Measurements from ENCODE around the gene TRIP10.
"Not testable (repeated sequence)": the region's sequence is repeated elsewhere in the genome, so short reads cannot be mapped to it uniquely, and the experiment has no call there.

Gene TRIP10, protein sequence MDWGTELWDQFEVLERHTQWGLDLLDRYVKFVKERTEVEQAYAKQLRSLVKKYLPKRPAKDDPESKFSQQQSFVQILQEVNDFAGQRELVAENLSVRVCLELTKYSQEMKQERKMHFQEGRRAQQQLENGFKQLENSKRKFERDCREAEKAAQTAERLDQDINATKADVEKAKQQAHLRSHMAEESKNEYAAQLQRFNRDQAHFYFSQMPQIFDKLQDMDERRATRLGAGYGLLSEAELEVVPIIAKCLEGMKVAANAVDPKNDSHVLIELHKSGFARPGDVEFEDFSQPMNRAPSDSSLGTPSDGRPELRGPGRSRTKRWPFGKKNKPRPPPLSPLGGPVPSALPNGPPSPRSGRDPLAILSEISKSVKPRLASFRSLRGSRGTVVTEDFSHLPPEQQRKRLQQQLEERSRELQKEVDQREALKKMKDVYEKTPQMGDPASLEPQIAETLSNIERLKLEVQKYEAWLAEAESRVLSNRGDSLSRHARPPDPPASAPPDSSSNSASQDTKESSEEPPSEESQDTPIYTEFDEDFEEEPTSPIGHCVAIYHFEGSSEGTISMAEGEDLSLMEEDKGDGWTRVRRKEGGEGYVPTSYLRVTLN

DNA sequence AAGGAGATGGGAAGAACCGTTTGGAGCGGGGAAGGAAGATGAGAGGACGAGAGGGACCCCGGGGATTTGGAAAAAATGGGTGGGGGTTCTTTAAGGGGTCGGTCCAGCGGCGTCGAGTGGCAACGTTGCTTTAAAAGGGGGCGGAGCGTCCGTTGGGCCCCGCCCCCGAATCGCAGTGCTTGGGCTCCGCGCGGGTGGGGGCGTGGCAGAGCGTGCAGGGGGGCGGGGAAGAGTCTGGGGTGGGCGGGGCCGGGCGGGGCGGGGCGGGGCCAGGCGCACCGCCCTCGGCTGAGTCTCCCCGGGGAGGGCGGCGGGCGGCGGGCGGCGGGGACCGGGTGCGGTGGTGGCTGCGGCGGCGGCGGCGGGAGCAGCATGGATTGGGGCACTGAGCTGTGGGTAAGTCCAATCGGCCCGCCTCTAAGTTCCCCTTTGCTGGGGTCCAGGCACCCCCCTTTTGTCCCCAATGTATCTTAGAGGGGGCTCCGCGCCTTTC lies at the start of gene TRIP10:
TSS of gene TRIP10 (plus strand) at position 291 of the 493 bp plus-strand sequence. CDS start at position 373, 82 bp downstream.
- peak; percentile 62 to 64 for DNase-seq (ENCODE audit: low read depth in 2 of 2, low spot score in 1 of 2)

- no peak for DNase-seq (ENCODE audit: low read depth in 2 of 2, low spot score in 1 of 2)
These were observed 49.2 kb upstream of the TRIP10 start for GRCh38 chr19:6690160-6690885.

DNA sequence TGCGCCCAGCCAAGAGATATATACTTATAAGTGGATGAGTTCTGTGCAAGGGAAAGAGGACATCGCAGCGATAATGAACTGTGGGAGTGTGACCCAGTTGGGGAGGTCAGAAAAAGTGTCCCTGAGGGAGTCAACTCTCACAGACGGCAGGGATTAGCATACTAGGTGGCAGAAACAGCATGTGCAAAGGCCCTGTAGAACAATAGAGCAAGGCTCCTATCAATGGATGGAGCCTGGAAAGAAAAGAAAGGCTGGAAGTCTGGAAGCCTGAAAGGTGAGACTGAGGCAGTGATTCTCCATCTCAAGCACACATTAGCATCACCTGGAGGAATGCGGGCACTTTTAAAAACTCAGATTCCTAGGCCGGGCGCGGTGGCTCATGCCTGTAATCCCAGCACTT lies 48.1 kb upstream of the TRIP10 start:
- no peak for DNase-seq (ENCODE audit: low read depth in 2 of 2, low spot score in 1 of 2)

DNA sequence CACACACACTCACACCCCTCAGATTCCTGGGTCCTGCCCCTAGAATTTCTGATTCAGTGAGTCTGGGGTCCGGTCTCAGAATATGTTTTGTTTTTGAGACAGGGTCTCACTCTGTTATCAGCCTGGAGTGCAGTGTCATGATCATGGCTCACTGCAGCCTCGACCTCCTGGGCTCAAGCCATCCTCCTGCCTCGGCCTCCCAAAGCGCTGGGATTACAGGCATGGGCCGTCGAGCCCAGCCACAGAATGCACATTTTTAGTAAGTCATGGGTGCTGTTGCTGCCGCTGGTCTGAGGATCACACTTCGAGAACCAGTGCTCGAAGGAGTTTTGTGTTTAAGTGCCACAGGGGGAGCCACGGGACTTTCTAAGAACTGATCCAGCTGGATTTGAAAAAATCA lies 47.5 kb upstream of the TRIP10 start:
- no peak for DNase-seq (ENCODE audit: low read depth in 2 of 2, low spot score in 1 of 2)

GRCh38 chr19:6693056-6693471 lies 46.4 kb upstream of the TRIP10 start:
- no peak for DNase-seq (ENCODE audit: low read depth in 2 of 2, low spot score in 1 of 2)

DNA sequence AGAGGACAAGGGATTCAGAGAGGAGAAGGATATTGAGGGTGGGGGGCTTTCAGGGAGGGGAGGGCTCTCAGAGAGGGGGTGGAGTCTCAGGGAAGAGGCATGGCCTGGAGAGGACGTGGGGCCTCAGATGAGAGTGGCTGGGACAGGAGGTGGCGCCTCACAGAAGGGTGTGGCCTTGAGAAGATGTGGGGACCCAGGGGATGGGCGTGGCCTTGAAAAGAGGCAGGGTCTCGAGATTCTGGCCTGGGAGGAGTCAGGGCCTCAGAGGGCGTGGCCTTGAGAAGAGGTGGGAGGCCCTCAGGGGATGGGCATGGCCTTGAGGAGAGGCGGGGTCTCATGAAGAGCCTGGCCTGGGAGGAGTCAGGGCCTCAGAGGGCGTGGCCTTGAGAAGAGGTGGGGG lies 45.8 kb upstream of the TRIP10 start:
- no peak for DNase-seq (ENCODE audit: low read depth in 2 of 2, low spot score in 1 of 2)

DNA sequence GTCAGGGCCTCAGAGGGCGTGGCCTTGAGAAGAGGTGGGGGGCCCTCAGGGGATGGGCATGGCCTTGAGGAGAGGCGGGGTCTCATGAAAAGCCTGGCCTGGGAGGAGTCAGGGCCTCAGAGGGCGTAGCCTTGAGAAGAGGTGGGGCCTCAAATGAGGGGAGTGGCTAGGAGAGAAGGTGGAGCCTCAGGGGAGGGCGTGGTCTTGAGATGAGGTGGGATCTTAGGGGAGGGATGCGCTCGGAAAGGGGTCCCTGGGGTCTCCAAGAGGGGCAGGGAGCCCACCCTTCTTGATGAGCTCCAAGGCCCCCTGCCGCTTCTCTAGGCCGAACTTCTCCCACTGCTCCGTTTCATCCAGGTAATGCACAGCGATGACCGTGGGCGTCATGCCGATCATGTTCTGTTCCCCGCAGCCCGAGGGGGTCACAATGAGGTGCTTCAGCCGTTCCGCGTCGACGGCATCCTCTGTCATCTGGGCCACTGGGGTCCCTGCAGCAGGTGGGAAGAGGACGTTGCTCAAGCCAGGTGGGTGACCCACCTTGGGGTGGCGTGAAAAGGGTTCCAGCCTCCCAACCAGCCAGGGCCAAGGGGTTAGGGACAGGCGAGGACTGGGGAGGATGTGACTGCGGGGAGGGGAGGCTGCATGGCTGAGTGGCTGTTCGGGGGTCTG lies 45.2 kb upstream of the TRIP10 start:
- DNase-seq (ENCODE audit: low read depth in 2 of 2, low spot score in 1 of 2): no peak

- no peak for DNase-seq (ENCODE audit: low read depth in 2 of 2, low spot score in 1 of 2)
These were observed 43.1 kb upstream of the TRIP10 start for GRCh38 chr19:6696239-6696820.

GRCh38 chr19:6697291-6697690 lies 42.2 kb upstream of the TRIP10 start:
- DNase-seq (ENCODE audit: low read depth in 2 of 2, low spot score in 1 of 2): no peak

GRCh38 chr19:6699935-6700334 lies 39.5 kb upstream of the TRIP10 start:
- DNase-seq (ENCODE audit: low read depth in 2 of 2, low spot score in 1 of 2): no peak

- DNase-seq (ENCODE audit: low read depth in 2 of 2, low spot score in 1 of 2): no peak
These were observed 38.7 kb upstream of the TRIP10 start for GRCh38 chr19:6700586-6701316.

GRCh38 chr19:6705931-6706632 lies 33.4 kb upstream of the TRIP10 start:
- no peak for DNase-seq (ENCODE audit: low read depth in 2 of 2, low spot score in 1 of 2)

DNA sequence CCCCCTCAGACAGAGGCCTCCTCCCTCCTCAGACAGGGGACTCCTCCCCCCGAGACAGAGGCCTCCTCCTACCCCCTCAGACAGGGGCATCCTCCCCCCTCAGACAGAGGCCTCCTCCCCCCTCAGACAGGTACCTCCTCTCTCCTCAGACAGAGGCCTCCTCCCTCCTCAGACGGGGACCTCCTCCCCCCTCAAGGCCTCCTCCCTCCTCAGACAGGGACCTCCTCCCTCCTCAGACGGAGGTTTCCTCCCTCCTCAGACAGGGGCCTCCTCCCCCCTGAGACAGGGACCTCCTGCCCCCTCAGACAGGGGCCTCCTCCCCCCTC lies 32.9 kb upstream of the TRIP10 start:
- no peak for DNase-seq (ENCODE audit: low read depth in 2 of 2, low spot score in 1 of 2)

DNA sequence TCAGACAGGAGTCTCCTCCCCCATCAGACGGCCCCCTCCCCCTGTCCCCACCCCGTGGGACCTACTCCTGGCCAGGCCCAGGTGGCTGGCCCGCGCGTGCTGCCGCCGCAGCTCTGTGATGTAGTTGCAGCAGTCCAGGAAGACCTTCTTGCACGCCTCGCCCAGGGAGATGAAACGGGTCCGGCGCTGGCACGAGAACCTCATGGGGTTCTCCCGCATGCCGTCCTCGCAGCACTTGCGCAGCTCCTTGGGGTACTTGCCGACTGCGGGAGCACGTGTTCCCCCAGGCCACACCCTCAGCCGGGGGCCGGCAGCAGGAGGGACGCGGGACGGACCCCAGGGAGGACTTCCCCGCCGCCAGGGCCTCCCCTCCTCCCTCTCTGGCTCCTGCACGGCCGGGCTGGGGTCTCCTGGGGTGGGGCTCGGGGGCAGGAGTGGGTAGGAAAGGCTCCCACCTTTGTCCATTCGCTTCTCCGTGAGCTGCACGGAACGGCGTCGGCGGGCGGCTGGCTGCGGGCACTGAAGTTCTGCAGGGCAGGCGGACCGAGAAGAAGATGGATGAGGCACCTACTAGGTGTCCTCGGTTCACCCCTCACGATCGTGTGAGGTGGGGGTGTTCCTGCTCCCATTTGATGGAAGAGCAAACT lies 32.3 kb upstream of the TRIP10 start:
- no peak for DNase-seq (ENCODE audit: low read depth in 2 of 2, low spot score in 1 of 2)

GRCh38 chr19:6707658-6708018 lies 31.8 kb upstream of the TRIP10 start:
- no peak for DNase-seq (ENCODE audit: low read depth in 2 of 2, low spot score in 1 of 2)

GRCh38 chr19:6708346-6708745 lies 31.1 kb upstream of the TRIP10 start:
- DNase-seq (ENCODE audit: low read depth in 2 of 2, low spot score in 1 of 2): no peak

- not testable (repeated sequence) for DNase-seq (ENCODE audit: low read depth in 2 of 2, low spot score in 1 of 2)
These were observed 30.6 kb upstream of the TRIP10 start for GRCh38 chr19:6708913-6709312.

GRCh38 chr19:6709549-6709948 lies 29.9 kb upstream of the TRIP10 start:
- DNase-seq (ENCODE audit: low read depth in 2 of 2, low spot score in 1 of 2): no peak

DNA sequence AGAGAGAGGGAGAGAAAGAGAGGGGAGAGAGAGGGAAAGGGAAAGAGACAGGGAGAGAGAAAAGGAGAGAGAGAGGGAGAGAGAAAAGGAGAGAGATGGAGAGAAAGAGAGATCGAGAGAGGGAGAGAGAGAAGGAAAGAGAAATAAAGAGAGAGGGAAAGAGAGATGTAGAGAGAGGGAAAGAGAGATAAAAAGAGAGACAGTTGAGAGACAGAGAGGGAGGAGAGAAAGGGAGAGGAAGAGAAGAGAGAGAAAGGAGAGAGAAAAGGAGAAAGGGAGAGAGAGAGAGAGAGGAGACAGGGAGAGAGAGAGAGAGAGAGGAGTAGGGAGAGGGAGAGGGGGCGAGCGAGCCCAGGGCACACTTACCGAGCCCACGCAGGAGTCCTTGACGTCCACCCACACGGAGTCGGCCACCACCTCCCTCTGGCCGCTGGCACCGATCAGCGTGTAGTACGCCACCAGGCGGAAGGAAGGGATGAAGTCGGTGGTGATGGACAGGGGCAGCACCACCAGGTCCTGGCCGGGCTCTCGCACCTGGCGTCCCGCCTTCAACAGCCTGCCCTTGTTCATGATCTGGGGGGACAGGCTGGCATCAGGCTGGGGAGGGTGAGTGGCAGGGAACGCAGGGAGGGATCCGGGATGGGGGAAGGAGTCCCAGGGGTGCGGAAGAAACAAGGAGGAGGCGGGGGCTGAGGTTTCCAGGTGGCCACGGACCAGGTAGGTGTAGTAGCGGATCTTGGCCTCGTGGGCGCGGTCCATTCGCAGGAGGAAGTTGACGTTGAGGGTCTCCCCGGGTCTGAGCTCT lies 29.0 kb upstream of the TRIP10 start:
- DNase-seq (ENCODE audit: low read depth in 2 of 2, low spot score in 1 of 2): no peak
